NCI-H1048 (cell line): ENCODE measurements around the gene WASHC4.
"Not testable (repeated sequence)": the region's sequence is repeated elsewhere in the genome, so short reads cannot be mapped to it uniquely, and the experiment has no call there.

Experiments
- DNase-seq: peaks from one replicate; lab custom pipeline; 2025; lab: John Stamatoyannopoulos, UW

The WASHC4 gene

DNA sequence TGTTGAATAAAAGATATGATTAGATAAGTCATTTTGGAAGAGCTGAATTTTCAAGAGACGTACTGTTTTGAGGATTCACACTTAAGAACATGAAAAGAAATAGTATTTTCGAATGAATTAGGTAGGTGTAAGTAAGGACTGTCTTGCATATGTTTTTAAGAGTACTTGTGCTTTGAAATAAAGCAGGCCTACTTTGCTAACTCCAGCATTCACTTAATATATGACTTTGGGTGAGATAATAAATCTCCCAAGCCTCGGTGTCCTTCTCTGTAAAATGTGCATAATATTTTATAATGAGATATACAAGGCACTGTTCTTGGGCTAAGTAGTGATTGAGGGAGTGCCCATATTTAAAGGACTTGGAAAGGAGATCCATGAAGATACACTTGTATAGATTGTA, 54.6 kb downstream of the WASHC4 start:
- no peak for DNase-seq

DNA sequence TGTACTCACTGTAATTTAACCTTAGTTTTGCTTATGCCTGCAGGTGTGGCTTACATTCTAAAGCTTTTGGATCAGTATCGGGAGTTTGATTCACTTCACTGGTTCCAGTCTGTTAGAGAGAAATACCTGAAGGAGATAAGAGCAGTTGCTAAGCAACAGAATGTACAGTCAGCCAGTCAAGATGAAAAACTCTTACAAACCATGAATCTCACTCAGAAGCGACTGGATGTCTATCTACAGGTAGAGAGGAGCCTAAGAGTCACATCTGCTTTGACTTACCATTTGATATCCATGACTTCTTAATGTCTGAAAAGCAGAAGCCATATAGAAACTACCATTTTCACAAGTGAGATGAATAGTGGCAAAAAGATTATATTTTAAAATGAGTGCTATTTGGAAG, 56.5 kb downstream of the WASHC4 start:
- DNase-seq = no peak

DNA sequence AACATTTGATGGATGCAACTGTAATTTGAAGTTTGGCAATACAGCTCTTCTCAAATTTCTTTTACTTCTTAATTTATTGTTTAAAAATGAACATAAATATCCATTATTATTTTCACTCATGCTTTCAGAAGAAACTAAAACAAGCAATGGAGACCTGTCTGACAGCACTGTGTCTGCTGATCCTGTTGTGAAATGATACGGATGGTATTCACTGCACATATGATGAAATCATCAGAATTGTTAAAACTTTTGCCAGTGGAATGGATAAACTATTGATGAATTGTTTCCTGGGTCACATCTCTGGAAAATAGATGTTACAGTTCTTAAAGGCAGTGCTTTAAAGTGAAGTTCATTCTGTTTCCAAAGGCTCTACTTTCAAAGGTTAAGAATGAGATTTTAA, 59.2 kb downstream of the WASHC4 start:
- no peak for DNase-seq

- DNase-seq = no peak
These were observed 59.8 kb downstream of the WASHC4 start for GRCh38 chr12:105167346-105167745.

GRCh38 chr12:105168006-105168405, 60.5 kb downstream of the WASHC4 start:
- DNase-seq = no peak

DNA sequence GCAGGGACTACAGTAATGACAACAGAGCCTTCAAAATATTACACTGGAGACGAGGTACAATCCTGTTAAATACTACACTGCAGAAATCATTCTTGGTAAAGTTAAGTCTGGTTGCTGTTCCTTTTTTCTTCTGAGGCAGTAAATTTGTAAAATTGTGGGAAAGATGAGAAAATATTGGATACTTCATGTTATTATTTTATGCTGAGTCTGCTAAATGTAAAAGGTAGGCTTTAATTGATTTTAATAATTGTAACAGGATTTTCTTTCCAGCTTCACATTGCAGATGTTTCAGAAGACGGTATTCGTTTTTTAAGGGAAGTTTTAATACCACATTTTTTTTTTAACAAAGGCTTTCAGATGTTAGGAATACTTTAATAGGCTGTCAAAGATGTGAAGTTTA, 62.6 kb downstream of the WASHC4 start:
- no peak for DNase-seq

GRCh38 chr12:105171691-105172436, 64.3 kb downstream of the WASHC4 start:
- DNase-seq = no peak

GRCh38 chr12:105175397-105175990, 68.0 kb downstream of the WASHC4 start:
- no peak for DNase-seq

DNA sequence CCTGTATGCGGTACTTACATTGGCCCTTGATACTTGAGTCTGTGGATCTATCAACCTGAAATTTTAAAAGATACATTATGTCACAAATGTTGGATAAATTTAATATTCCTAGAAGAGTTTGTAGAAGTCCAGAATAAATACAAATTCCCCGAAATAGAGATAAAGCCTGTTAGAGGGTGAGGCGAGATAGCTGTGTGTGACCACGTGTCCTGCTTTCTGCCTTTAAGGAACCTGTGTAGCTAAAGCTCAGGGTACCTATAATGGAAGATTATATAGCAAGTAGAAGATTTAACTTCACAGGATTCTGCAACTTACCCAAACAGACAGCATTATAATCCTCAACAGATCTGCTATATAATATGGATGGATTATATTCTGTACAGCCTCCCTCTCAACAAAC, 69.7 kb downstream of the WASHC4 start:
- DNase-seq = no peak

GRCh38 chr12:105179114-105179513, 71.6 kb downstream of the WASHC4 start:
- not testable (repeated sequence) for DNase-seq

DNA sequence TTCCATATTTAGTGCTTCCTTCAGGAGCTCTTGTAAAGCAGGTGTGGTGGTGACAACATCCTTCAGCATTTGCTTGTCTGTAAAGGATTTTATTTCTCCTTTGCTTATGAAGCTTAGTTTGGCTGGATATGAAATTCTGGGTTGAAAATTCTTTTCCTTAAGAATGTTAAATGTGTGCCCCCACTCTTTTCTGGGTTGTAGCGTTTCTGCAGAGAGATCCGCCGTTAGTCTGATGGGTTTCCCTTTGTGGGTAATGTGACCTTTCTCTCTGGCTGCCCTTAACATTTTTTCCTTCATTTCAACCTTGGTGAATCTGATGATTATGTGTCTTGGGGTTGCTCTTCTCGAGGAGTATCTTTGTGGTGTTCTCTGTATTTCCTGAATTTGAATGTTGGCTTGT, 75.9 kb downstream of the WASHC4 start:
- DNase-seq = not testable (repeated sequence)

- not testable (repeated sequence) for DNase-seq
These were observed 76.4 kb downstream of the WASHC4 start for GRCh38 chr12:105183976-105184375.

- DNase-seq = no peak
These were observed 81.8 kb downstream of the WASHC4 start for GRCh38 chr12:105189293-105189692.

- no peak for DNase-seq
These were observed 83.0 kb downstream of the WASHC4 start for GRCh38 chr12:105190530-105190929.

- no peak for DNase-seq
These were observed 85.2 kb downstream of the WASHC4 start for GRCh38 chr12:105192624-105193225.

DNA sequence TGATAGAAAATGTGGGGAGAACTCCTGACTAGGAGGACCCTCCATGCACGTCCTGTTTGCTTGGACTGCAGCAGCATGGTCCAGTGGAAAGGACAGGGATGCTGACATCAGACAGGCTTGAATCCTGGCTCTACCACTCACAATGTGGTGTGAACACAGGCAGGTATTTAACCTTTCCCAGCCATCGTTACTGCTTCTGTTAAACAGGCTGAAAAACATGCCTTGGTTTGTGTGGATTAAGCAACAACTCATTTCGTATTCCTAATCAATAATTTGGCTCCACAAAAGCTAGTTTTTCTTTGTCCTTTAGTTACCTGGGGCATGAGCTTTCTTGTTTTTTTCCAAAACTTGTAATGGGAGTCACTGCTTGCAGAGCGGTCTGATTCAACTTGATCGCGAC, 87.4 kb downstream of the WASHC4 start:
- DNase-seq = no peak

DNA sequence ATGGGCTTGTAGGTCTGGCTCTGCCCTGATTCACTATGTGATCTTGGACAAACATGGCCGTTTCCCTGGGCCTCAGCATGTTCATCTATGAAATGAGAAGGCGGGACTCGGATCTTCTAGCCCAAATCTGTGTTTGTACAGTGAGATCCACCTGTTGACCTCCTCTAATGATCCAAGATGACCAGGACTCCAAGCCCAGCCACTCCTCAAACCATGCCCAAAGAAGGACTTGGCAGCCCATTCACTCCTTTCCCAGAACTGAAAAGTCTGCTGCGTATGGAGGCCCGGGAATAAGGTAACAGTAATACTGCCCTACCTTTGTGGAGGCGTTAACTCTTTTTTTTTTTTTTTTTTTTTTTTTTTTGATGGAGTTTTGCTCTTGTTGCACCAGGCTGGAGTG, 88.6 kb downstream of the WASHC4 start:
- DNase-seq = no peak

DNA sequence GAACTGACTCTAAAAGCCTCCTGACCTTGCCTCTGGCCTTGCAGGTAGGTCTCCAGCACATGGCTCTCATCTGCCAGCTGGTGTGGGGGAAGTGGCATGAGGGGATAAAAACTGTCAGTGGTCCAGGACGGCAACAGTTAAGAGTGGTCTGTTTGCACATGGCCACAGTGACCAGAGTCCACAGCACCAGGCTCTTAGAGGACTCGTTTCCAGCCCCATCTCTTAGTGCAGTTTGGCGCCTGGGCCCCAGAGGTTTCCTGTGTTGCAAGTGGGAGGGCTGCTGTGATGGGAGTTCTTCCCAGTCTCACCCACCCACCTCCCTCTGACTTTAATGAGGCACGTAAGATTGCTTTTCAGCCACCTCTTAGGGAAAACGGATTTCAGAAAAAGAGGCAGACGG, 91.4 kb downstream of the WASHC4 start:
- DNase-seq = no peak

DNA sequence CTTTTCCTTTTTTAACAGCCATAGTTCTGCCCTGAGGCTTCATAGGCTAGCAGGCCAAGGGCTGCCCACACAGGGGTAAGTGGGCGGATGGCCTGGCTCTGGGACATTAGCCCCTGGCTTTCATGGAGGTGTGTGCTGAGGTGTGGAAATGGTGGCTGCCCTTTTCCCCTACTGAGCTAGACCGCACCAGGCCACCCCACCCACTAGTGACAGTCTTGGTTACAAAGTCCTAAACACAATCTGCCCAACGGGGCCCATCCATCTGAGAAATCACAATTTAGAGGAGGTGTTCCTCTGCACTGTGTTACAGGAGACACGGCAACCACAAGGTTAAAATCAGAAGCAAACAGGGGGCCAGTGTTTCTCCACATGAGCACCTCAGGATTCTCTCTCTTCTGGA, 92.9 kb downstream of the WASHC4 start:
- no peak for DNase-seq

DNA sequence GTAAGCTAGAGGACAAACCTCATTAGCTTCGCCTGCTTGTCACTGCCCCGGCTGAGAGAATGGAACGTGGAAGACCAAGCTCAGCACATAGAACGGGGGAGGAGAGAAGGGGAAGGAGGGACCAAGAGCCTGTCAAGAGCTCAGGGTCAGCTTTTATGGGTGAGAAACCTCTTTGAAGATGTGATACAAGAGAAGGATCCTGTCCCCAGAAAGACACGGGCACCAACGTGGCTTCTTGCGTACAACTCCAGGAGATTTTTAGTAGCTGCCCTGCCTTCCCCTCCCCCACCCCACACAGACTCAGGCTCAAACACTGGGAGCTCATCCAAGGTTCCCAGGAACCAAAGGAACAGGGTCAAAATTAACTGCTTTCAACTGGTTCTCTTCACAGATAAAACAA, 93.8 kb downstream of the WASHC4 start:
- DNase-seq = no peak

- DNase-seq = no peak
These were observed 94.7 kb downstream of the WASHC4 start for GRCh38 chr12:105202202-105202601.

- no peak for DNase-seq
These were observed 96.6 kb downstream of the WASHC4 start for GRCh38 chr12:105204127-105204526.

DNA sequence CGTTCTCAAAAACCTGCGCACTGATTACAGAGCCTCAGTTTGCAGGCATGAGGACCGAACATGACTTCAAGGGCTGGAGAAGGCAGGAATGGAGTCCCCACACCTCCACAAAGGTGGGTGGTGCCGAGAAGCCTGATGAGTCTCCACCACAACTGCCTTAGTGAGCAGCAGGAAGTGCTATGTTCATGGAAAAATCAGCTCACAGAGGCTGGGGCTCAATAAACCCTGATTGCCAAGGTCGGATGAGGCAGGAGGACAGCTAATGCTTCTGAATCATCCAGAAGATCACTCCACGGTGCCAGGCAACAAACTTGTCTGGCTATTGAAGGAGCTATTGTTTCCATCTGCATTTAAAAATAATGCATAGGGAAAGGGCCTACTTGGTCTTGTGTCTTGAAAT, 97.4 kb downstream of the WASHC4 start:
- no peak for DNase-seq
